HEK293 (cell line): ENCODE measurements around the gene EGFL8.

Source experiments
- TF ChIP-seq, protein P1 (sequence below): fragments of 450-650 bp; formaldehyde crosslinking; IDR thresholded peaks from 2 replicates; pipeline ENCODE4 v1.5.1; 2016; ENCODE audit warnings: missing biosample characterization, missing genetic modification characterization
- TF ChIP-seq, protein P2 (sequence below): sonication (generic); formaldehyde crosslinking; IDR thresholded peaks from 2 replicates; pipeline ENCODE4 v1.8.1; 2022; ENCODE audit warnings: mild to moderate bottlenecking, moderate library complexity, missing genetic modification reagents
- TF ChIP-seq, protein P3 (sequence below): fragments of 450-650 bp; formaldehyde crosslinking; IDR thresholded peaks from 2 replicates; pipeline ENCODE4 v1.5.1; 2016; ENCODE audit warnings: missing biosample characterization, missing genetic modification characterization

GRCh38 chr6:32167154-32167760 lies 2.9 kb downstream of the EGFL8 start:
- TF ChIP-seq, protein P1, sequence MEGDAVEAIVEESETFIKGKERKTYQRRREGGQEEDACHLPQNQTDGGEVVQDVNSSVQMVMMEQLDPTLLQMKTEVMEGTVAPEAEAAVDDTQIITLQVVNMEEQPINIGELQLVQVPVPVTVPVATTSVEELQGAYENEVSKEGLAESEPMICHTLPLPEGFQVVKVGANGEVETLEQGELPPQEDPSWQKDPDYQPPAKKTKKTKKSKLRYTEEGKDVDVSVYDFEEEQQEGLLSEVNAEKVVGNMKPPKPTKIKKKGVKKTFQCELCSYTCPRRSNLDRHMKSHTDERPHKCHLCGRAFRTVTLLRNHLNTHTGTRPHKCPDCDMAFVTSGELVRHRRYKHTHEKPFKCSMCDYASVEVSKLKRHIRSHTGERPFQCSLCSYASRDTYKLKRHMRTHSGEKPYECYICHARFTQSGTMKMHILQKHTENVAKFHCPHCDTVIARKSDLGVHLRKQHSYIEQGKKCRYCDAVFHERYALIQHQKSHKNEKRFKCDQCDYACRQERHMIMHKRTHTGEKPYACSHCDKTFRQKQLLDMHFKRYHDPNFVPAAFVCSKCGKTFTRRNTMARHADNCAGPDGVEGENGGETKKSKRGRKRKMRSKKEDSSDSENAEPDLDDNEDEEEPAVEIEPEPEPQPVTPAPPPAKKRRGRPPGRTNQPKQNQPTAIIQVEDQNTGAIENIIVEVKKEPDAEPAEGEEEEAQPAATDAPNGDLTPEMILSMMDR (tag by site-specific recombination): no peak
- TF ChIP-seq, protein P2, sequence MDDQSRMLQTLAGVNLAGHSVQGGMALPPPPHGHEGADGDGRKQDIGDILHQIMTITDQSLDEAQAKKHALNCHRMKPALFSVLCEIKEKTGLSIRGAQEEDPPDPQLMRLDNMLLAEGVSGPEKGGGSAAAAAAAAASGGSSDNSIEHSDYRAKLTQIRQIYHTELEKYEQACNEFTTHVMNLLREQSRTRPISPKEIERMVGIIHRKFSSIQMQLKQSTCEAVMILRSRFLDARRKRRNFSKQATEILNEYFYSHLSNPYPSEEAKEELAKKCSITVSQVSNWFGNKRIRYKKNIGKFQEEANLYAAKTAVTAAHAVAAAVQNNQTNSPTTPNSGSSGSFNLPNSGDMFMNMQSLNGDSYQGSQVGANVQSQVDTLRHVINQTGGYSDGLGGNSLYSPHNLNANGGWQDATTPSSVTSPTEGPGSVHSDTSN (CRISPR knock-in tag): no peak
- TF ChIP-seq, protein P3, sequence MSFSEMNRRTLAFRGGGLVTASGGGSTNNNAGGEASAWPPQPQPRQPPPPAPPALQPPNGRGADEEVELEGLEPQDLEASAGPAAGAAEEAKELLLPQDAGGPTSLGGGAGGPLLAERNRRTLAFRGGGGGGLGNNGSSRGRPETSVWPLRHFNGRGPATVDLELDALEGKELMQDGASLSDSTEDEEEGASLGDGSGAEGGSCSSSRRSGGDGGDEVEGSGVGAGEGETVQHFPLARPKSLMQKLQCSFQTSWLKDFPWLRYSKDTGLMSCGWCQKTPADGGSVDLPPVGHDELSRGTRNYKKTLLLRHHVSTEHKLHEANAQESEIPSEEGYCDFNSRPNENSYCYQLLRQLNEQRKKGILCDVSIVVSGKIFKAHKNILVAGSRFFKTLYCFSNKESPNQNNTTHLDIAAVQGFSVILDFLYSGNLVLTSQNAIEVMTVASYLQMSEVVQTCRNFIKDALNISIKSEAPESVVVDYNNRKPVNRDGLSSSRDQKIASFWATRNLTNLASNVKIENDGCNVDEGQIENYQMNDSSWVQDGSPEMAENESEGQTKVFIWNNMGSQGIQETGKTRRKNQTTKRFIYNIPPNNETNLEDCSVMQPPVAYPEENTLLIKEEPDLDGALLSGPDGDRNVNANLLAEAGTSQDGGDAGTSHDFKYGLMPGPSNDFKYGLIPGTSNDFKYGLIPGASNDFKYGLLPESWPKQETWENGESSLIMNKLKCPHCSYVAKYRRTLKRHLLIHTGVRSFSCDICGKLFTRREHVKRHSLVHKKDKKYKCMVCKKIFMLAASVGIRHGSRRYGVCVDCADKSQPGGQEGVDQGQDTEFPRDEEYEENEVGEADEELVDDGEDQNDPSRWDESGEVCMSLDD (tag by site-specific recombination): no peak
